SK-N-SH (cell line): ENCODE measurements around the gene RGS10. TPM values are rescaled to one million over a fixed set of nuclear protein-coding genes. Genes with fewer than 3 reads are reported as not detected.

Experiments used
- CTCF ChIA-PET: fragments of 300-600, 350-600 bp; formaldehyde crosslinking; extraction: SDS; loops from one replicate; lab custom pipeline; 2021; lab: Yijun Ruan, JAX
- POLR2A ChIA-PET: fragments of 350-600 bp; sonication (Branson Sonifier 250); formaldehyde crosslinking; extraction: SDS; loops from one replicate; lab custom pipeline; 2020; ENCODE audit warnings: antibody characterized with exemption, inconsistent platforms; lab: Yijun Ruan, JAX
- DNase-seq: peaks from one replicate; pipeline ENCODE4 v3.0.0; 2012
- H2AFZ ChIP-seq: fragments of 200-600 bp; sonication (generic); 2 replicates; pipeline ENCODE4 v1.8.1; 2016; ENCODE audit warnings: antibody characterized with exemption, mild to moderate bottlenecking, low read depth
- H3F3A ChIP-seq: fragments of 200-600 bp; sonication (generic); replicated peaks from 2 replicates; pipeline ENCODE3; 2016; ENCODE audit warnings: antibody characterized with exemption, mild to moderate bottlenecking; ENCODE audit not compliant: insufficient read depth
- H3K27ac ChIP-seq, 2 experiments: fragments of 200-500 bp in 1 of 2; fragments of 200-600 bp in 1 of 2; sonication (Bioruptor generic) in 1 of 2; sonication (generic), shearing (Covaris generic) in 1 of 2; 2 replicates each; pipeline versions ENCODE4 v1.5.1 to v1.6.1; 2014 to 2016; ENCODE audit warnings: low read depth in 2 of 2, inconsistent platforms in 1 of 2, low read length in 1 of 2, mild to moderate bottlenecking in 1 of 2, mixed read lengths in 1 of 2
- H3K27me3 ChIP-seq: fragments of 200-600 bp; sonication (generic), shearing (Covaris generic); 2 replicates; pipeline ENCODE4 v1.6.1; 2016; ENCODE audit warnings: mixed run types; ENCODE audit not compliant: insufficient read depth
- H3K36me3 ChIP-seq, 2 experiments: fragments of 200-500 bp in 1 of 2; fragments of 200-600 bp in 1 of 2; sonication (Bioruptor generic) in 1 of 2; sonication (generic) in 1 of 2; replicated peaks in 1 of 2; 2 replicates each; pipeline versions ENCODE3 to v1.5.1; 2014 to 2016; ENCODE audit warnings: low read length in 1 of 2, mild to moderate bottlenecking in 1 of 2; ENCODE audit not compliant: insufficient read depth in 2 of 2, control insufficient read depth in 1 of 2
- H3K4me1 ChIP-seq, 2 experiments: fragments of 200-500 bp in 1 of 2; fragments of 200-600 bp in 1 of 2; sonication (Bioruptor generic) in 1 of 2; sonication (generic), shearing (Covaris generic) in 1 of 2; 2 replicates each; pipeline versions ENCODE4 v1.5.1 to v1.6.1; 2014 to 2016; ENCODE audit warnings: low read depth in 1 of 2, low read length in 1 of 2, mixed run types in 1 of 2; ENCODE audit not compliant: insufficient read depth in 2 of 2, control insufficient read depth in 1 of 2
- H3K4me2 ChIP-seq: fragments of 200-600 bp; sonication (generic), shearing (Covaris generic); 2 replicates; pipeline ENCODE4 v1.6.1; 2017; ENCODE audit warnings: mixed run types
- H3K4me3 ChIP-seq, 2 experiments: fragments of 200-500 bp in 1 of 2; fragments of 200-600 bp in 1 of 2; sonication (Bioruptor generic) in 1 of 2; sonication (generic), shearing (Covaris generic) in 1 of 2; 2 replicates each; pipeline versions ENCODE4 v1.5.1 to v1.8.1; 2014 to 2016; ENCODE audit warnings: low read depth in 2 of 2, inconsistent platforms in 1 of 2, low read length in 1 of 2, mild to moderate bottlenecking in 1 of 2, mixed read lengths in 1 of 2, moderate library complexity in 1 of 2
- H3K79me2 ChIP-seq: fragments of 200-600 bp; sonication (generic); 2 replicates; pipeline ENCODE4 v1.8.1; 2017; ENCODE audit warnings: mild to moderate bottlenecking; ENCODE audit not compliant: insufficient read depth
- H3K9ac ChIP-seq: fragments of 200-600 bp; sonication (generic); 2 replicates; pipeline ENCODE4 v1.6.1; 2017; ENCODE audit warnings: mixed run types
- H3K9me2 ChIP-seq: fragments of 200-600 bp; sonication (generic); 2 replicates; pipeline ENCODE4 v1.6.1; 2017; ENCODE audit warnings: mixed run types
- H3K9me3 ChIP-seq: fragments of 200-600 bp; sonication (generic); 2 replicates; pipeline ENCODE4 v1.6.1; 2017; ENCODE audit warnings: mixed run types, mild to moderate bottlenecking, moderate library complexity
- H4K20me1 ChIP-seq: fragments of 200-600 bp; sonication (generic); 2 replicates; pipeline ENCODE4 v1.6.1; 2017; ENCODE audit warnings: mild to moderate bottlenecking, mixed run types; ENCODE audit not compliant: insufficient read depth
- CHD2 ChIP-seq: fragments of 150-350 bp; IDR thresholded peaks from 2 replicates; pipeline ENCODE4 v1.6.1; 2018; ENCODE audit warnings: low read length; ENCODE audit not compliant: partially characterized antibody
- ELF1 ChIP-seq: IDR thresholded peaks from 2 replicates; pipeline ENCODE4 v1.4.0; 2012
- EP300 ChIP-seq, 2 experiments: IDR thresholded peaks; 2 replicates each; pipeline versions ENCODE4 v1.4.0 to v1.6.1; 2012; ENCODE audit warnings: borderline replicate concordance in 1 of 2, low read depth in 1 of 2, low read length in 1 of 2
- EZH2phosphoT487 ChIP-seq: fragments of 200-600 bp; sonication (generic); IDR thresholded peaks from 2 replicates; pipeline ENCODE4 v1.6.1; 2017; ENCODE audit warnings: low read depth, mixed run types, mild to moderate bottlenecking, antibody characterized with exemption, moderate library complexity, borderline replicate concordance
- FOXJ3 ChIP-seq: sonication (generic); formaldehyde crosslinking; IDR thresholded peaks from 2 replicates; pipeline ENCODE4 v1.5.1; 2020; ENCODE audit warnings: mild to moderate bottlenecking, missing genetic modification reagents
- FOXM1 ChIP-seq: IDR thresholded peaks from 2 replicates; pipeline ENCODE4 v1.4.0; 2012; ENCODE audit warnings: low read depth, mild to moderate bottlenecking
- GABPA ChIP-seq: IDR thresholded peaks from 2 replicates; pipeline ENCODE4 v1.4.0; 2012; ENCODE audit warnings: low read depth, mild to moderate bottlenecking
- GATA2 ChIP-seq: sonication (generic); formaldehyde crosslinking; IDR thresholded peaks from 2 replicates; pipeline ENCODE4 v1.5.0; 2020; ENCODE audit warnings: mild to moderate bottlenecking, missing genetic modification reagents
- PBX3 ChIP-seq: IDR thresholded peaks from 2 replicates; pipeline ENCODE4; 2012
- POLR2AphosphoS5 ChIP-seq: IDR thresholded peaks from 2 replicates; pipeline ENCODE4 v1.6.1; 2012; ENCODE audit warnings: low read depth, low read length
- RAD21 ChIP-seq: IDR thresholded peaks from 2 replicates; pipeline ENCODE4 v1.6.1; 2012; ENCODE audit warnings: mild to moderate bottlenecking, low read length
- RXRA ChIP-seq: IDR thresholded peaks from 2 replicates; pipeline ENCODE4 v1.4.0; 2012; ENCODE audit warnings: low read depth, mild to moderate bottlenecking, borderline replicate concordance
- SIN3A ChIP-seq: IDR thresholded peaks from 2 replicates; pipeline ENCODE4 v1.6.1; 2012; ENCODE audit warnings: low read depth, mild to moderate bottlenecking, low read length, moderate library complexity, borderline replicate concordance
- TCF12 ChIP-seq: IDR thresholded peaks from 2 replicates; pipeline ENCODE4 v1.4.0; 2012
- USF1 ChIP-seq: IDR thresholded peaks from 2 replicates; pipeline ENCODE4 v1.4.0; 2012; ENCODE audit warnings: low read depth, borderline replicate concordance
- YY1 ChIP-seq: IDR thresholded peaks from 2 replicates; pipeline ENCODE4 v1.4.0; 2012; ENCODE audit warnings: low read depth, mild to moderate bottlenecking
- ZBTB33 ChIP-seq: IDR thresholded peaks from 2 replicates; pipeline ENCODE4 v1.4.0; 2012; ENCODE audit warnings: low read depth, borderline replicate concordance
- WGBS: methylation state at CpG from one replicate; pipeline ENCODE4 v1.1.6; 2017; ENCODE audit warnings: low lambda C conversion rate; 5-methylcytosine and 5-hydroxymethylcytosine counted together
- polyA plus RNA-seq, 3 experiments: library from polyadenylated mRNA; depleted of rRNA; stranded (reverse); fragments of >200 nt; gene quantifications; 2 replicates each; pipeline ENCODE4 v1.2.3, GENCODE V29; 2012
- TF ChIP-seq, protein P1 (sequence below): fragments of 150-350 bp; IDR thresholded peaks from 2 replicates; pipeline ENCODE4 v1.6.1; 2017; ENCODE audit warnings: antibody characterized with exemption, low read length, low read depth, borderline replicate concordance

The RGS10 gene
- polyA plus RNA-seq, 1 of the 3 experiments (the other 2 are of a cell fraction) = 44.6 TPM

GRCh38 chr10:119461380-119461779 lies 81.1 kb downstream of the RGS10 start:
- H3K4me2 ChIP-seq = no peak overlapping the region
- TF ChIP-seq GABPA (no peak), YY1 (no peak), EZH2phosphoT487 (no peak), SIN3A (no peak), ELF1 (no peak), FOXJ3 (CRISPR knock-in tag) (no peak), TCF12 (no peak), GATA2 (CRISPR knock-in tag) (no peak), ZBTB33 (no peak), USF1 (no peak), RAD21 (no peak), CHD2 (no peak)
- TF ChIP-seq, all 33 proteins: peak for 0
- no peak for DNase-seq
- H3K4me3 ChIP-seq = no peak overlapping the region
- no peaks in the 10 kb centered on the region for H3K9me3 ChIP-seq
- H3K9me2 ChIP-seq = no peaks in the 10 kb centered on the region
- H3K9ac ChIP-seq = no peak overlapping the region
- no peaks in the 10 kb centered on the region for H4K20me1 ChIP-seq
- no peak overlapping the region for H2AFZ ChIP-seq
- H3K27me3 ChIP-seq = no peaks in the 10 kb centered on the region; the same call in 1 of the 2 replicates
- no peaks in the 10 kb centered on the region for H3F3A ChIP-seq
- no peaks in the 10 kb centered on the region for H3K36me3 ChIP-seq
- H3K27ac ChIP-seq = no peak overlapping the region
- H3K4me1 ChIP-seq = no peaks in the 10 kb centered on the region
- no peaks in the 10 kb centered on the region for H3K79me2 ChIP-seq
- 100% methylated on average over 1 of the region's 3 CpGs for WGBS
- ChIA-PET CTCF (interaction anchor here (0.9 to 5.9 kb wide), 3 partner anchors 10 to 255 kb away, joined by 3 to 27 read pairs (median 5); partner anchors contain the start of gene GRK5), POLR2A (no interaction called here)

GRCh38 chr10:119460369-119461195 lies 81.9 kb downstream of the RGS10 start:
- Histone ChIP-seq H3K36me3 (no peaks in the 10 kb centered on the region), H3K4me2 (no peak overlapping the region), H3K9me2 (no peaks in the 10 kb centered on the region), H3K9me3 (no peaks in the 10 kb centered on the region), H3F3A (no peaks in the 10 kb centered on the region), H2AFZ (no peak overlapping the region), H4K20me1 (no peaks in the 10 kb centered on the region), H3K9ac (no peak overlapping the region), H3K4me1 (no peaks in the 10 kb centered on the region), H3K4me3 (no peak overlapping the region), H3K27me3 (no peaks in the 10 kb centered on the region; the same call in 1 of the 2 replicates), H3K79me2 (no peaks in the 10 kb centered on the region), H3K27ac (no peak overlapping the region)
- ChIA-PET CTCF (interaction anchor here (0.9 to 5.9 kb wide), 5 partner anchors 11 to 261 kb away, joined by 3 to 38 read pairs (median 11); partner anchors contain the start of gene GRK5), POLR2A (no interaction called here)
- TF ChIP-seq FOXM1 (no peak), ZBTB33 (no peak), RAD21 (no peak), CHD2 (no peak), SIN3A (no peak), EZH2phosphoT487 (no peak), EP300 (IDR thresholded peaks at IDR 0.05; ENCODE audit: borderline replicate concordance in 1 of 2, low read depth in 1 of 2, low read length in 1 of 2) (no peak), PBX3 (no peak), RXRA (no peak), POLR2AphosphoS5 (no peak)
- TF ChIP-seq, protein P1, sequence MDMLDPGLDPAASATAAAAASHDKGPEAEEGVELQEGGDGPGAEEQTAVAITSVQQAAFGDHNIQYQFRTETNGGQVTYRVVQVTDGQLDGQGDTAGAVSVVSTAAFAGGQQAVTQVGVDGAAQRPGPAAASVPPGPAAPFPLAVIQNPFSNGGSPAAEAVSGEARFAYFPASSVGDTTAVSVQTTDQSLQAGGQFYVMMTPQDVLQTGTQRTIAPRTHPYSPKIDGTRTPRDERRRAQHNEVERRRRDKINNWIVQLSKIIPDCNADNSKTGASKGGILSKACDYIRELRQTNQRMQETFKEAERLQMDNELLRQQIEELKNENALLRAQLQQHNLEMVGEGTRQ = no peak
- WGBS = 96% methylated on average over 7 of the region's 11 CpGs
- no peak for DNase-seq
